ENCODE data around the gene RAMP1.

RAMP1 gene

GRCh38 chr2:237961637-237962036, 102.2 kb downstream of the RAMP1 start:
- DNase-seq: no peak
